Measurements from ENCODE around the gene NEK6. TPM values are rescaled to one million over a fixed set of nuclear protein-coding genes. Genes with fewer than 3 reads are reported as not detected.

Gene NEK6
- total and polyA plus RNA-seq, 10 of the 15 experiments (the other 5 are each of a cell fraction or from before 2014, with no cell fraction given) = 31.3 to 161 (median 89.2) TPM

- intact Hi-C loops (cut with micrococcal nuclease; ENCODE audit: unreplicated experiment) = no loop called here
- Histone ChIP-seq H3K27me3 (replicated peaks in 1 of 2; ENCODE audit: control insufficient read depth in 2 of 2, insufficient read depth in 2 of 2, low read length in 1 of 2) (no peaks in the 10 kb centered on the region), H3K4me2 (ENCODE audit: control insufficient read depth, insufficient read depth) (no peak overlapping the region), H3K79me2 (ENCODE audit: control insufficient read depth, insufficient read depth, low read length) (peaks cover 2% of the 10 kb centered on the region), H3K27ac (ENCODE audit: control insufficient read depth, insufficient read depth) (no peak overlapping the region), H3K36me3 (ENCODE audit: control insufficient read depth in 2 of 2, insufficient read depth in 2 of 2, low read length in 1 of 2) (no peaks in the 10 kb centered on the region; a peak in 1 of 4 replicates), H3K4me1 (ENCODE audit: control insufficient read depth, insufficient read depth, low read length) (no peaks in the 10 kb centered on the region; the same call in 1 of the 2 replicates), H3K4me3 (no peak overlapping the region), H2AFZ (ENCODE audit: control insufficient read depth, low read depth, low read length) (no peak overlapping the region), H3K9me3 (replicated peaks; ENCODE audit: control insufficient read depth, insufficient read depth, low read length) (no peaks in the 10 kb centered on the region), H4K20me1 (ENCODE audit: control insufficient read depth, insufficient read depth) (no peaks in the 10 kb centered on the region; the same call in 1 of the 2 replicates), H3K9ac (ENCODE audit: control insufficient read depth, insufficient read depth, low read length) (no peak overlapping the region)
- 85% methylated on average over 10 of the region's 10 CpGs for WGBS (ENCODE audit: insufficient coverage, insufficient replicate concordance, low lambda C conversion rate, missing lambda C conversion rate)
- TF ChIP-seq CBX5 (IDR thresholded peaks at IDR 0.05; ENCODE audit: low read depth) (no peak), PRDM15 (CRISPR knock-in tag; IDR thresholded peaks at IDR 0.05) (no peak), RUNX3 (IDR thresholded peaks at IDR 0.05; ENCODE audit: low read length) (no peak)
- RAD21 ChIA-PET (ENCODE audit: unreplicated experiment) = no interaction called here
- CTCF ChIA-PET = interaction anchor here (1.1 kb wide), 2 partner anchors 18 to 53 kb away, joined by 3 read pairs; no protein-coding TSS in a partner anchor
- DNase-seq (ENCODE audit: low read depth, low spot score) (no peak), FAIRE-seq (no peak), ATAC-seq (no peak)
- POLR2A ChIA-PET = no interaction called here
- SMC1A ChIA-PET (ENCODE audit: uncharacterized antibody, unreplicated experiment) = interaction anchor here (0.6 to 1.2 kb wide), 2 partner anchors 8 to 53 kb away, joined by 3 read pairs; no protein-coding TSS in a partner anchor
- in situ Hi-C loops (cut with MboI) = no loop called here
- no TSS peak for BruUV-seq (replicated peaks)
Measured at GRCh38 chr9:124366476-124367220, 108.9 kb downstream of the NEK6 start.

Measured in GM12878 (cell line).